ENCODE measurements around the gene ZNF45. TPM values are rescaled to one million over a fixed set of nuclear protein-coding genes. Genes with fewer than 3 reads are reported as not detected.

The ZNF45 gene
- polyA plus RNA-seq, 3 donors: 2.1 to 6.3 (median 6.0) TPM

GRCh38 chr19:43910884-43911283, 24.2 kb downstream of the ZNF45 start:
- Mint-ChIP-seq H3K4me1 (no peaks in the 10 kb centered on the region), H3K27ac (no peak overlapping the region), H3K9me3 (peaks cover 52 to 90% (median 82%) of the 10 kb centered on the region in 7 donors), H3K36me3 (peaks cover 25 to 26% of the 10 kb centered on the region in 2 donors), H3K4me3 (no peak overlapping the region), H3K27me3 (ENCODE audit: low read depth in 3 of 3) (peaks cover 0 to 2% (median 0%) of the 10 kb centered on the region in 3 donors)
- intact Hi-C loops (cut with micrococcal nuclease): no loop called here
- peaks cover 25 to 29% of the 10 kb centered on the region in 2 donors for H3K36me3 ChIP-seq (replicated peaks in 1 of 2; ENCODE audit: control insufficient read depth in 1 of 2, insufficient read depth in 2 of 2, low read length in 2 of 2)
- H3K9ac ChIP-seq (ENCODE audit: insufficient read depth, low read length, poor library complexity, severe bottlenecking): no peak overlapping the region
- H3K4me2 ChIP-seq (replicated peaks; ENCODE audit: extremely low read depth, low read length, poor library complexity, severe bottlenecking): no peak overlapping the region
- no peak overlapping the region for H3K4me3 ChIP-seq (replicated peaks in 1 of 3; ENCODE audit: low read depth in 2 of 3, low read length in 3 of 3)
- H3K4me1 ChIP-seq (ENCODE audit: control insufficient read depth in 1 of 2, insufficient read depth in 2 of 2, low read length in 2 of 2): no peaks in the 10 kb centered on the region
- peaks cover 54 to 99% of the 10 kb centered on the region in 2 donors for H3K9me3 ChIP-seq (replicated peaks in 1 of 2; ENCODE audit: control insufficient read depth in 1 of 2, insufficient read depth in 1 of 2, low read length in 2 of 2)
- H3K27me3 ChIP-seq (ENCODE audit: control insufficient read depth in 2 of 2, insufficient read depth in 2 of 2, low read length in 2 of 2): no peaks in the 10 kb centered on the region
- no peaks in the 10 kb centered on the region for H4K20me1 ChIP-seq (ENCODE audit: insufficient read depth, low read length)
- no peak overlapping the region for H3K27ac ChIP-seq (ENCODE audit: low read depth in 1 of 2, low read length in 2 of 2)
- no peak for TF ChIP-seq CTCF (IDR thresholded peaks at IDR 0.05)
- H2AFZ ChIP-seq (ENCODE audit: insufficient read depth, low read depth, low read length, poor library complexity, severe bottlenecking): no peak overlapping the region
- no peaks in the 10 kb centered on the region for H3K79me2 ChIP-seq (ENCODE audit: insufficient read depth, low read length)
- DNase-seq: no peak

- Mint-ChIP-seq H3K4me3 (no peak overlapping the region), H3K36me3 (peaks cover 4 to 6% of the 10 kb centered on the region in 2 donors), H3K27ac (no peak overlapping the region), H3K9me3 (peaks cover 44 to 89% (median 73%) of the 10 kb centered on the region in 7 donors), H3K27me3 (ENCODE audit: low read depth in 3 of 3) (peaks cover 0 to 2% (median 2%) of the 10 kb centered on the region in 3 donors), H3K4me1 (no peaks in the 10 kb centered on the region)
- Histone ChIP-seq H3K27me3 (ENCODE audit: control insufficient read depth in 2 of 2, insufficient read depth in 2 of 2, low read length in 2 of 2) (no peaks in the 10 kb centered on the region), H3K4me2 (replicated peaks; ENCODE audit: extremely low read depth, low read length, poor library complexity, severe bottlenecking) (no peak overlapping the region), H3K27ac (ENCODE audit: low read depth in 1 of 2, low read length in 2 of 2) (no peak overlapping the region), H3K79me2 (ENCODE audit: insufficient read depth, low read length) (no peaks in the 10 kb centered on the region), H3K9me3 (replicated peaks in 1 of 2; ENCODE audit: control insufficient read depth in 1 of 2, insufficient read depth in 1 of 2, low read length in 2 of 2) (peaks cover 43 to 93% of the 10 kb centered on the region in 2 donors), H4K20me1 (ENCODE audit: insufficient read depth, low read length) (no peaks in the 10 kb centered on the region), H2AFZ (ENCODE audit: insufficient read depth, low read depth, low read length, poor library complexity, severe bottlenecking) (no peak overlapping the region), H3K4me3 (replicated peaks in 1 of 3; ENCODE audit: low read depth in 2 of 3, low read length in 3 of 3) (no peak overlapping the region), H3K36me3 (replicated peaks in 1 of 2; ENCODE audit: control insufficient read depth in 1 of 2, insufficient read depth in 2 of 2, low read length in 2 of 2) (peaks cover 3 to 7% of the 10 kb centered on the region in 2 donors), H3K4me1 (ENCODE audit: control insufficient read depth in 1 of 2, insufficient read depth in 2 of 2, low read length in 2 of 2) (no peaks in the 10 kb centered on the region), H3K9ac (ENCODE audit: insufficient read depth, low read length, poor library complexity, severe bottlenecking) (no peak overlapping the region)
- intact Hi-C loops (cut with micrococcal nuclease): no loop called here
- TF ChIP-seq CTCF (IDR thresholded peaks at IDR 0.05): no peak
- DNase-seq: no peak
- WGBS (ENCODE audit: insufficient coverage): 100% methylated on average over 1 of the region's 1 CpG
Measured at GRCh38 chr19:43908659-43909058, 26.4 kb downstream of the ZNF45 start.

Data from CD14-positive monocyte (primary cell).